Measurements from ENCODE around the gene LMTK2.
A peak's percentile ranks its signal among the peaks of the same experiment; 100 is the strongest.
"Not testable (repeated sequence)": the region's sequence is repeated elsewhere in the genome, so short reads cannot be mapped to it uniquely, and the experiment has no call there.

Gene LMTK2

GRCh38 chr7:98105942-98106544 lies 619 bp upstream of the LMTK2 start:
- peak in 2 of 3 donors; percentile 20 to 27 for DNase-seq (ENCODE audit: low read depth in 3 of 3)

- peak in 1 of 3 donors; percentile 1 for DNase-seq (ENCODE audit: low read depth in 3 of 3)
Observed at GRCh38 chr7:98107313-98107721, 655 bp downstream of the LMTK2 start.

- no peak for DNase-seq (ENCODE audit: low read depth in 3 of 3)
Observed at GRCh38 chr7:98110249-98111022, 3.8 kb downstream of the LMTK2 start.

GRCh38 chr7:98112077-98112476 lies 5.4 kb downstream of the LMTK2 start:
- DNase-seq (ENCODE audit: low read depth in 3 of 3), result no peak

GRCh38 chr7:98115746-98116525 lies 9.3 kb downstream of the LMTK2 start:
- no peak for DNase-seq (ENCODE audit: low read depth in 3 of 3)

GRCh38 chr7:98116656-98117461 lies 10.2 kb downstream of the LMTK2 start:
- no peak for DNase-seq (ENCODE audit: low read depth in 3 of 3)

GRCh38 chr7:98119256-98119918 lies 12.7 kb downstream of the LMTK2 start:
- DNase-seq (ENCODE audit: low read depth in 3 of 3), result no peak

GRCh38 chr7:98120559-98120958 lies 13.9 kb downstream of the LMTK2 start:
- DNase-seq (ENCODE audit: low read depth in 3 of 3), result no peak

- not testable (repeated sequence) for DNase-seq (ENCODE audit: low read depth in 3 of 3)
Observed at GRCh38 chr7:98121388-98121787, 14.7 kb downstream of the LMTK2 start.

- no peak for DNase-seq (ENCODE audit: low read depth in 3 of 3)
Observed at GRCh38 chr7:98123365-98123696, 16.7 kb downstream of the LMTK2 start.

- no peak for DNase-seq (ENCODE audit: low read depth in 3 of 3)
Observed at GRCh38 chr7:98125759-98126158, 19.1 kb downstream of the LMTK2 start.

GRCh38 chr7:98126311-98127142 lies 19.9 kb downstream of the LMTK2 start:
- no peak for DNase-seq (ENCODE audit: low read depth in 3 of 3)

- DNase-seq (ENCODE audit: low read depth in 3 of 3), result no peak
Observed at GRCh38 chr7:98128346-98128745, 21.7 kb downstream of the LMTK2 start.

- no peak for DNase-seq (ENCODE audit: low read depth in 3 of 3)
Observed at GRCh38 chr7:98130959-98131358, 24.3 kb downstream of the LMTK2 start.

- no peak for DNase-seq (ENCODE audit: low read depth in 3 of 3)
Observed at GRCh38 chr7:98133181-98133580, 26.5 kb downstream of the LMTK2 start.

GRCh38 chr7:98133621-98134303 lies 27.1 kb downstream of the LMTK2 start:
- no peak for DNase-seq (ENCODE audit: low read depth in 3 of 3)

- no peak for DNase-seq (ENCODE audit: low read depth in 3 of 3)
Observed at GRCh38 chr7:98134420-98135228, 28.0 kb downstream of the LMTK2 start.

- no peak for DNase-seq (ENCODE audit: low read depth in 3 of 3)
Observed at GRCh38 chr7:98135984-98136383, 29.3 kb downstream of the LMTK2 start.

GRCh38 chr7:98136423-98136822 lies 29.8 kb downstream of the LMTK2 start:
- no peak for DNase-seq (ENCODE audit: low read depth in 3 of 3)
